ENCODE measurements around the gene ROBO1. TPM values are rescaled to one million over a fixed set of nuclear protein-coding genes. Genes with fewer than 3 reads are reported as not detected.

ROBO1 gene
- total and polyA plus RNA-seq, 2 donors (not counting 3 experiments of a cell fraction or from before 2014, with no cell fraction given), result 5.9 to 14.2 TPM

DNA sequence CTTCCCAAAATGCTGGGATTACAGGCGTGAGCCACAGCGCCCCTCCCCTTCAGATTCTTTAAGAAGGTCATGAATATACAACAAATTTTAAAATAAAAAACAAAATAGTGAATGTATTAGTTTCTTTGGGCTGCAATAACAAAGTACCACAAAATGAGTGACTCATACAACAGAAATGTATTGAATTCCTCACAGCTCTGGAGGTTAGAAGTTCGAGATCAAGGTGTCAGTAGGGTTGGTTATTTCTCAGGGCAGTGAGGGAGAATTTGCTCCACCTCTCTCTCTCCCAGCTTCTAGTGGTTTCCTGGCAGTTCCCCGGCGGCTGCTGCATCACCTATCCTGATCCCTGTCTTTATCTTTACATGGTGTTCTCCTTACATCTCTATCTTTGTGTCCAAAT is 804.0 kb downstream of the ROBO1 start:
- intact Hi-C loops (cut with micrococcal nuclease) (no loop called here), dilution Hi-C loops (cut with MboI; ENCODE audit: extremely low pct_ligation_motif_present, low sequenced_read_pairs) (no loop called here)
- DNase-seq (ENCODE audit: low read depth, low spot score), result no peak
- Histone ChIP-seq H3K9me1 (replicated peaks; ENCODE audit: control insufficient read depth, extremely low read depth, insufficient read depth, low read length) (no peaks in the 10 kb centered on the region), H3K27me3 (ENCODE audit: control insufficient read depth in 2 of 2, insufficient read depth in 2 of 2, low read length in 2 of 2) (no peaks in the 10 kb centered on the region), H4K20me1 (replicated peaks; ENCODE audit: control insufficient read depth, extremely low read depth, insufficient read depth, low read length) (no peaks in the 10 kb centered on the region), H3K4me2 (ENCODE audit: insufficient read depth, low read length) (no peak overlapping the region), H3K79me2 (ENCODE audit: control insufficient read depth, insufficient read depth, low read length) (no peaks in the 10 kb centered on the region), H3K9ac (replicated peaks; ENCODE audit: extremely low read depth, insufficient read depth, low read length) (no peak overlapping the region), H3K4me1 (ENCODE audit: control insufficient read depth, extremely low read depth, insufficient read depth, low read length) (no peaks in the 10 kb centered on the region), H2AFZ (ENCODE audit: low read depth, low read length) (no peak overlapping the region), H3K27ac (ENCODE audit: insufficient read depth, low read depth, low read length) (no peak overlapping the region), H3K36me3 (ENCODE audit: control insufficient read depth in 2 of 2, extremely low read depth in 1 of 2, insufficient read depth in 2 of 2, low read length in 2 of 2) (no peaks in the 10 kb centered on the region), H3K9me3 (replicated peaks; ENCODE audit: control insufficient read depth, insufficient read depth, low read length) (no peaks in the 10 kb centered on the region), H3K4me3 (replicated peaks in 1 of 3; ENCODE audit: insufficient read depth in 1 of 3, low read depth in 1 of 3, low read length in 3 of 3) (no peak overlapping the region)
- ChIA-PET POLR2A (no interaction called here), CTCF (no interaction called here)
- TF ChIP-seq MYC (IDR thresholded peaks at IDR 0.05; ENCODE audit: low read depth, low read length), result no peak
- no peak for TF ChIP-seq JUN (IDR thresholded peaks at IDR 0.05; ENCODE audit: borderline replicate concordance, insufficient read depth, insufficient read length, low read depth)
- TF ChIP-seq, protein P1, sequence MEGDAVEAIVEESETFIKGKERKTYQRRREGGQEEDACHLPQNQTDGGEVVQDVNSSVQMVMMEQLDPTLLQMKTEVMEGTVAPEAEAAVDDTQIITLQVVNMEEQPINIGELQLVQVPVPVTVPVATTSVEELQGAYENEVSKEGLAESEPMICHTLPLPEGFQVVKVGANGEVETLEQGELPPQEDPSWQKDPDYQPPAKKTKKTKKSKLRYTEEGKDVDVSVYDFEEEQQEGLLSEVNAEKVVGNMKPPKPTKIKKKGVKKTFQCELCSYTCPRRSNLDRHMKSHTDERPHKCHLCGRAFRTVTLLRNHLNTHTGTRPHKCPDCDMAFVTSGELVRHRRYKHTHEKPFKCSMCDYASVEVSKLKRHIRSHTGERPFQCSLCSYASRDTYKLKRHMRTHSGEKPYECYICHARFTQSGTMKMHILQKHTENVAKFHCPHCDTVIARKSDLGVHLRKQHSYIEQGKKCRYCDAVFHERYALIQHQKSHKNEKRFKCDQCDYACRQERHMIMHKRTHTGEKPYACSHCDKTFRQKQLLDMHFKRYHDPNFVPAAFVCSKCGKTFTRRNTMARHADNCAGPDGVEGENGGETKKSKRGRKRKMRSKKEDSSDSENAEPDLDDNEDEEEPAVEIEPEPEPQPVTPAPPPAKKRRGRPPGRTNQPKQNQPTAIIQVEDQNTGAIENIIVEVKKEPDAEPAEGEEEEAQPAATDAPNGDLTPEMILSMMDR (IDR thresholded peaks at IDR 0.05; ENCODE audit: extremely low read depth in 1 of 2, insufficient read depth in 1 of 2, low read depth in 1 of 2, low read length in 2 of 2), result no peak
- no peak for TF ChIP-seq FOS (IDR thresholded peaks at IDR 0.05; ENCODE audit: borderline replicate concordance, insufficient read depth, low read length)
- TF ChIP-seq EZH2 (IDR thresholded peaks at IDR 0.05; ENCODE audit: borderline replicate concordance, low read depth, low read length, severe bottlenecking), result no peak
- no peak for TF ChIP-seq POLR2A (IDR thresholded peaks at IDR 0.05; ENCODE audit: low read depth, low read length)
- TF ChIP-seq, protein P2, sequence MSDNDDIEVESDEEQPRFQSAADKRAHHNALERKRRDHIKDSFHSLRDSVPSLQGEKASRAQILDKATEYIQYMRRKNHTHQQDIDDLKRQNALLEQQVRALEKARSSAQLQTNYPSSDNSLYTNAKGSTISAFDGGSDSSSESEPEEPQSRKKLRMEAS (IDR thresholded peaks at IDR 0.05; ENCODE audit: insufficient read depth, insufficient read length), result no peak
- TF ChIP-seq GATA2 (IDR thresholded peaks at IDR 0.05; ENCODE audit: insufficient read depth, insufficient read length, low read depth, low read length), result no peak
- no peak for TF ChIP-seq POLR2AphosphoS5 (IDR thresholded peaks at IDR 0.05; ENCODE audit: insufficient read depth, low read depth, low read length)
- BruUV-seq (replicated peaks), result no TSS peak
- FAIRE-seq, result no peak

Measured in endothelial cell of umbilical vein (primary cell).